HepG2 (cell line): ENCODE measurements around the gene C2. TPM values are rescaled to one million over a fixed set of nuclear protein-coding genes. Genes with fewer than 3 reads are reported as not detected.

Source experiments
- ASH2L ChIP-seq: fragments of 300-600, 200-600 bp; sonication (generic); IDR thresholded peaks from 2 replicates; pipeline ENCODE4 v1.7.0; 2017; ENCODE audit warnings: low read depth, mild to moderate bottlenecking, moderate library complexity, mixed read lengths, low read length; ENCODE audit not compliant: insufficient read length
- CCDC6 ChIP-seq: sonication (generic); formaldehyde crosslinking; IDR thresholded peaks from 2 replicates; pipeline ENCODE4 v1.8.1; 2022; ENCODE audit warnings: mild to moderate bottlenecking, missing genetic modification reagents, moderate library complexity
- DMAP1 ChIP-seq: IDR thresholded peaks from 2 replicates; pipeline ENCODE4 v1.6.1; 2016
- DPF2 ChIP-seq: sonication (generic); formaldehyde crosslinking; IDR thresholded peaks from 2 replicates; pipeline ENCODE4 v1.4.0; 2020; ENCODE audit warnings: mild to moderate bottlenecking, low read depth, missing genetic modification reagents, borderline replicate concordance
- IRF9 ChIP-seq: sonication (generic); formaldehyde crosslinking; IDR thresholded peaks from 2 replicates; pipeline ENCODE4 v1.8.0; 2022; ENCODE audit warnings: missing genetic modification reagents, mild to moderate bottlenecking, borderline replicate concordance
- JARID2 ChIP-seq: sonication (generic); formaldehyde crosslinking; IDR thresholded peaks from 2 replicates; pipeline ENCODE4 v1.8.1; 2023; ENCODE audit warnings: missing genetic modification reagents, inconsistent platforms; ENCODE audit not compliant: insufficient replicate concordance
- NCOA2 ChIP-seq: sonication (generic); formaldehyde crosslinking; IDR thresholded peaks from 2 replicates; pipeline ENCODE4 v1.8.0; 2022; ENCODE audit warnings: inconsistent platforms
- NR2C2 ChIP-seq: sonication (generic); formaldehyde crosslinking; IDR thresholded peaks from 2 replicates; pipeline ENCODE4 v1.4.0; 2020; ENCODE audit warnings: missing genetic modification reagents, mild to moderate bottlenecking, moderate library complexity, borderline replicate concordance
- NRL ChIP-seq: sonication (generic); formaldehyde crosslinking; IDR thresholded peaks from 2 replicates; pipeline ENCODE4 v1.5.0; 2020; ENCODE audit warnings: missing genetic modification reagents, mild to moderate bottlenecking, moderate library complexity, borderline replicate concordance
- PBX3 ChIP-seq: sonication (generic); formaldehyde crosslinking; IDR thresholded peaks from 2 replicates; pipeline ENCODE4 v1.8.1; 2023; ENCODE audit warnings: missing genetic modification reagents, inconsistent platforms, borderline replicate concordance
- PTBP1 ChIP-seq: fragments of 200-400 bp; formaldehyde crosslinking; IDR thresholded peaks from 2 replicates; pipeline ENCODE4 v1.6.1; 2018; ENCODE audit warnings: low read length, low read depth; ENCODE audit not compliant: poor library complexity, severe bottlenecking
- RARG ChIP-seq: sonication (generic); formaldehyde crosslinking; IDR thresholded peaks from 2 replicates; pipeline ENCODE4 v1.4.0; 2020; ENCODE audit warnings: low read depth, mild to moderate bottlenecking, missing genetic modification reagents
- RBFOX2 ChIP-seq: fragments of 200-400 bp; formaldehyde crosslinking; IDR thresholded peaks from 2 replicates; pipeline ENCODE4 v1.6.1; 2017; ENCODE audit warnings: low read depth, mild to moderate bottlenecking, low read length
- RFXAP ChIP-seq: sonication (generic); formaldehyde crosslinking; IDR thresholded peaks from 2 replicates; pipeline ENCODE4 v1.4.0; 2020; ENCODE audit warnings: missing genetic modification reagents, borderline replicate concordance
- SIX4 ChIP-seq: sonication (generic); formaldehyde crosslinking; IDR thresholded peaks from 2 replicates; pipeline ENCODE4 v1.4.0; 2020; ENCODE audit warnings: missing genetic modification reagents
- SP5 ChIP-seq: IDR thresholded peaks from 2 replicates; pipeline ENCODE4 v1.6.1; 2016; ENCODE audit warnings: low read depth, borderline replicate concordance
- SRSF9 ChIP-seq: fragments of 200-400 bp; formaldehyde crosslinking; IDR thresholded peaks from 2 replicates; pipeline ENCODE4 v1.6.1; 2018; ENCODE audit warnings: borderline replicate concordance, mild to moderate bottlenecking, low read depth, low read length; ENCODE audit not compliant: insufficient read depth, poor library complexity, severe bottlenecking
- SRY ChIP-seq: sonication (generic); formaldehyde crosslinking; IDR thresholded peaks from 2 replicates; pipeline ENCODE4 v1.8.0; 2022; ENCODE audit warnings: mild to moderate bottlenecking, missing genetic modification reagents
- U2AF1 ChIP-seq: fragments of 200-400 bp; formaldehyde crosslinking; optimal IDR thresholded peaks from 2 replicates; pipeline ENCODE3; 2017; ENCODE audit warnings: mild to moderate bottlenecking, low read depth, low read length
- ZBTB14 ChIP-seq: sonication (generic); formaldehyde crosslinking; IDR thresholded peaks from 2 replicates; pipeline ENCODE4 v1.4.0; 2020; ENCODE audit warnings: missing genetic modification reagents
- ZKSCAN1 ChIP-seq: fragments of 150-350 bp; IDR thresholded peaks from 2 replicates; pipeline ENCODE4 v1.6.1; 2014; ENCODE audit warnings: low read length
- ZNF280B ChIP-seq: sonication (generic); formaldehyde crosslinking; IDR thresholded peaks from 2 replicates; pipeline ENCODE4 v1.5.0; 2020; ENCODE audit warnings: missing genetic modification reagents, mild to moderate bottlenecking, borderline replicate concordance
- ZNF747 ChIP-seq: sonication (generic); formaldehyde crosslinking; IDR thresholded peaks from 2 replicates; pipeline ENCODE4 v1.8.1; 2023; ENCODE audit warnings: missing genetic modification reagents, mild to moderate bottlenecking, borderline replicate concordance
- ZNF761 ChIP-seq: sonication (generic); formaldehyde crosslinking; conservative IDR thresholded peaks from 2 replicates; pipeline ENCODE4 v1.4.0; 2020; ENCODE audit warnings: mild to moderate bottlenecking, missing genetic modification reagents
- ZNF780A ChIP-seq: sonication (generic); formaldehyde crosslinking; IDR thresholded peaks from 2 replicates; pipeline ENCODE4 v1.8.0; 2022; ENCODE audit warnings: mild to moderate bottlenecking, missing genetic modification reagents, moderate library complexity
- polyA plus RNA-seq, 8 experiments: library from polyadenylated mRNA; depleted of rRNA in 3 of 8; stranded (reverse) in 7 of 8; unstranded in 1 of 8; fragments of >200 nt; fragmentation: Illumina TruSeq in 4 of 8; extraction: Trizol in 4 of 8; gene quantifications; 2 replicates each; pipeline versions ENCODE4 v1.2.1 to v1.2.3, GENCODE V29; 2011 to 2016; ENCODE audit warnings: low read depth in 4 of 8, missing spikeins in 1 of 8, mixed read lengths in 1 of 8; ENCODE audit not compliant: insufficient read depth in 1 of 8
- total RNA-seq, 5 experiments: library from RNA; depleted of rRNA; stranded (reverse); fragments of >200 nt; fragmentation: Illumina TruSeq; extraction: Trizol; gene quantifications; 2 replicates each; pipeline ENCODE4 v1.2.3, GENCODE V29; 2016; ENCODE audit warnings: low read depth in 1 of 5

The C2 gene
- total and polyA plus RNA-seq, 2 of the 13 experiments (the other 11 are each of a cell fraction or from before 2014, with no cell fraction given): 165 to 307 TPM

GRCh38 chr6:31971993-31972708, 44.6 kb downstream of the C2 start, which contains the start of gene DXO (continued):
- TF ChIP-seq IRF9 (CRISPR knock-in tag) (peak; percentile 78), ZNF780A (CRISPR knock-in tag) (peak; percentile 96), ZNF747 (no peak; the same call in 1 of the 2 replicates), NR2C2 (CRISPR knock-in tag) (peak; percentile 94), PBX3 (CRISPR knock-in tag) (peak; percentile 47; the same call in 1 of the 2 replicates), RBFOX2 (peak; percentile 87), SRSF9 (no peak), DPF2 (CRISPR knock-in tag) (no peak; the same call in 1 of the 2 replicates), ZKSCAN1 (no peak), ASH2L (peak; percentile 99), JARID2 (CRISPR knock-in tag) (peak; percentile 89), PTBP1 (peak; percentile 15), SRY (CRISPR knock-in tag) (no peak; the same call in 1 of the 2 replicates), RARG (CRISPR knock-in tag) (no peak), SIX4 (CRISPR knock-in tag) (peak; percentile 48), NRL (peak; percentile 86), ZNF280B (0 out of 2 replicates have a peak, but pooled peaks have one; percentile 24), SP5 (CRISPR knock-in tag) (no peak), ZBTB14 (CRISPR knock-in tag) (peak; percentile 68), CCDC6 (CRISPR knock-in tag) (peak; percentile 82), ZNF761 (CRISPR knock-in tag) (peak; percentile 82; the same call in 1 of the 2 replicates), U2AF1 (no peak), NCOA2 (CRISPR knock-in tag) (0 out of 2 replicates have a peak, but pooled peaks have one; percentile 10), RFXAP (CRISPR knock-in tag) (peak; percentile 92), DMAP1 (CRISPR knock-in tag) (peak; percentile 97)
